PC-9 (cell line): ENCODE results near the gene HTT.

Source experiments
- EZH2 ChIP-seq: fragments of 200-600 bp; sonication (generic); IDR thresholded peaks from 2 replicates; pipeline ENCODE4 v1.8.0; 2017; ENCODE audit warnings: antibody characterized with exemption, low read depth
- TF ChIP-seq, protein P1 (sequence below): fragments of 200-600 bp; sonication (generic); conservative IDR thresholded peaks from 2 replicates; pipeline ENCODE4 v1.6.1; 2017; ENCODE audit warnings: mixed run types, antibody characterized with exemption, mild to moderate bottlenecking, moderate library complexity

DNA sequence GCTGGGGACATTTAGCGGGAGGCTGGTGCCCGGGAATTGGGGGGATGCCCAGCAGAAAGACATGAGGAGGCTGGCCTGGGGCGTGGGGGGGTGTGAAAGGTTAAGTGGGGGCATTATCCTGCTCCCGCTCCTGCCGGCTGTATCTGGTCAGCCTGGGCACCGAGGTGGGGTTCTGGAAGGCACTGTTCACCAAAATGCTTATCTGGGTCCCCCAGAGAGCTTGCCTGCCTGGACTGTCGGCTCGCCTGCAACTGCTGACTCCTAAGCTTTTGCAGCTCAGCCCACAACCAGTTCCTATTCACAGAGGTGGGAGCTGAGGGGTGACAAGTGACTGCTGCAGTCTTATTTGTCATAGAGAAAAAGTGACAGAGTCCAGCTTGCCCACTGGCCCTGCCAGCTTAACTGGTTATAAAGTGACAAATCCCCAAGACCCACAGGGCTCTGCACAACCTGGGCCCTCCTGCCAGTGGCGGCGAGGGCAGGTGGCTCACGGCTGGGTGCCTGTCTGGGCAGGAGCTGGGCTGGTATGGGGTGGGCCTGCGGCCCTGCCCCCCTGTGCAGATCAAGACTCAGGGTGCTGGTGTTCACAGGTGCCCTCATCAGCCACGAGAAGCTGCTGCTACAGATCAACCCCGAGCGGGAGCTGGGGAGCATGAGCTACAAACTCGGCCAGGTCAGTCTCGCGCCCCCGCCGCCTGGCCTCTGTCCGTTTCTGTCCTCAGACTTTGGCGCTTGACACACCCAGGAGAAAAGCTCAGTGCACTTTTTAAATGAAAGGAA is 150.8 kb downstream of the HTT start:
- TF ChIP-seq EZH2 = no peak
- TF ChIP-seq, protein P1, sequence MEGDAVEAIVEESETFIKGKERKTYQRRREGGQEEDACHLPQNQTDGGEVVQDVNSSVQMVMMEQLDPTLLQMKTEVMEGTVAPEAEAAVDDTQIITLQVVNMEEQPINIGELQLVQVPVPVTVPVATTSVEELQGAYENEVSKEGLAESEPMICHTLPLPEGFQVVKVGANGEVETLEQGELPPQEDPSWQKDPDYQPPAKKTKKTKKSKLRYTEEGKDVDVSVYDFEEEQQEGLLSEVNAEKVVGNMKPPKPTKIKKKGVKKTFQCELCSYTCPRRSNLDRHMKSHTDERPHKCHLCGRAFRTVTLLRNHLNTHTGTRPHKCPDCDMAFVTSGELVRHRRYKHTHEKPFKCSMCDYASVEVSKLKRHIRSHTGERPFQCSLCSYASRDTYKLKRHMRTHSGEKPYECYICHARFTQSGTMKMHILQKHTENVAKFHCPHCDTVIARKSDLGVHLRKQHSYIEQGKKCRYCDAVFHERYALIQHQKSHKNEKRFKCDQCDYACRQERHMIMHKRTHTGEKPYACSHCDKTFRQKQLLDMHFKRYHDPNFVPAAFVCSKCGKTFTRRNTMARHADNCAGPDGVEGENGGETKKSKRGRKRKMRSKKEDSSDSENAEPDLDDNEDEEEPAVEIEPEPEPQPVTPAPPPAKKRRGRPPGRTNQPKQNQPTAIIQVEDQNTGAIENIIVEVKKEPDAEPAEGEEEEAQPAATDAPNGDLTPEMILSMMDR = no peak
